ENCODE results near the gene DOCK7. TPM values are rescaled to one million over a fixed set of nuclear protein-coding genes. Genes with fewer than 3 reads are reported as not detected.

DOCK7 gene
- total and polyA plus RNA-seq, 2 of the 13 experiments (the other 11 are each of a cell fraction or from before 2014, with no cell fraction given) = 45.7 to 67.2 TPM

DNA sequence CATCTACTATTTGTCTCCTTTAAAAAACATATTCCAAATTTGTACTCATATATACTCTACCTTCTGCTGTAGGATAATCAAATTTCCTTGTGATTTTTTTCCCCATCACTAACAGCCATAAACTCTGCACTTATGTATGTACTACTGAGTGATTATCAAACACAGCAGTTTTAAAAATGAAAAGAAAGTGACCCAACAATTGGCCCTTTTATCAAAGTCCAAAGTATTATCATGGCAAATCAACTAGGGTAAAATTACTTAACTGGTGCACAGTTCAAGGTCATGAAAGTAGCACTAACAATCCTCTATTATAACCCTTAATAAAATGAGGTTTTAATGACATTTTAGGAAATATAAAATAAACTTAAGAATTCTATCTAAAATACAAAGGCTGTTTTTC, 79.3 kb downstream of the DOCK7 start (continued):
- TF ChIP-seq PAXIP1 (CRISPR knock-in tag; conservative IDR thresholded peaks at IDR 0.05) (peak; percentile 64), SIX4 (CRISPR knock-in tag; IDR thresholded peaks at IDR 0.05) (0 out of 2 replicates have a peak, but pooled peaks have one; percentile 14), EZH2 (conservative IDR thresholded peaks at IDR 0.05; ENCODE audit: low read depth, low read length) (no peak), NFRKB (IDR thresholded peaks at IDR 0.05) (no peak), PPARG (CRISPR knock-in tag; conservative IDR thresholded peaks at IDR 0.05) (peak; percentile 92), CENPT (CRISPR knock-in tag; IDR thresholded peaks at IDR 0.05; ENCODE audit: low read depth) (no peak), ZNF510 (CRISPR knock-in tag; IDR thresholded peaks at IDR 0.05; ENCODE audit: low read depth) (no peak), CEBPB (IDR thresholded peaks at IDR 0.05; ENCODE audit: borderline replicate concordance, low read depth, low read length) (peak; percentile 53; the same call in 1 of the 2 replicates), KAT2B (IDR thresholded peaks at IDR 0.05; ENCODE audit: borderline replicate concordance, low read depth, low read length) (no peak), ASH2L (IDR thresholded peaks at IDR 0.05; ENCODE audit: insufficient read length, low read depth, low read length) (peak; percentile 69), CEBPG (CRISPR knock-in tag; IDR thresholded peaks at IDR 0.05) (peak; percentile 63), TIGD3 (CRISPR knock-in tag; IDR thresholded peaks at IDR 0.05; ENCODE audit: borderline replicate concordance) (no peak), TSC22D2 (CRISPR knock-in tag; IDR thresholded peaks at IDR 0.05; ENCODE audit: borderline replicate concordance) (no peak), THAP11 (CRISPR knock-in tag; IDR thresholded peaks at IDR 0.05) (no peak), KDM1A (CRISPR knock-in tag; IDR thresholded peaks at IDR 0.05) (no peak), PHB2 (IDR thresholded peaks at IDR 0.05; ENCODE audit: partially characterized antibody) (no peak), ZNF253 (CRISPR knock-in tag; IDR thresholded peaks at IDR 0.05; ENCODE audit: borderline replicate concordance) (no peak), NCOR1 (IDR thresholded peaks at IDR 0.05; ENCODE audit: borderline replicate concordance, low read length) (peak; percentile 97), SAP130 (CRISPR knock-in tag; IDR thresholded peaks at IDR 0.05; ENCODE audit: low read depth) (no peak), SOX5 (CRISPR knock-in tag; IDR thresholded peaks at IDR 0.05; ENCODE audit: borderline replicate concordance) (peak; percentile 42; the same call in 1 of the 2 replicates), RORA (CRISPR knock-in tag; IDR thresholded peaks at IDR 0.05) (no peak), NCOA2 (CRISPR knock-in tag; IDR thresholded peaks at IDR 0.05) (peak; percentile 54; the same call in 1 of the 2 replicates), SOX6 (IDR thresholded peaks at IDR 0.05) (no peak), SOX6 (CRISPR knock-in tag; IDR thresholded peaks at IDR 0.05) (no peak), GATAD2A (CRISPR knock-in tag; IDR thresholded peaks at IDR 0.05) (peak; percentile 65), FOXA1 (IDR thresholded peaks at IDR 0.05) (no peak), FOXA1 (CRISPR knock-in tag; IDR thresholded peaks at IDR 0.05) (no peak), ZBTB8A (CRISPR knock-in tag; IDR thresholded peaks at IDR 0.05; ENCODE audit: borderline replicate concordance, low read depth) (no peak)
- TF ChIP-seq, protein P1, sequence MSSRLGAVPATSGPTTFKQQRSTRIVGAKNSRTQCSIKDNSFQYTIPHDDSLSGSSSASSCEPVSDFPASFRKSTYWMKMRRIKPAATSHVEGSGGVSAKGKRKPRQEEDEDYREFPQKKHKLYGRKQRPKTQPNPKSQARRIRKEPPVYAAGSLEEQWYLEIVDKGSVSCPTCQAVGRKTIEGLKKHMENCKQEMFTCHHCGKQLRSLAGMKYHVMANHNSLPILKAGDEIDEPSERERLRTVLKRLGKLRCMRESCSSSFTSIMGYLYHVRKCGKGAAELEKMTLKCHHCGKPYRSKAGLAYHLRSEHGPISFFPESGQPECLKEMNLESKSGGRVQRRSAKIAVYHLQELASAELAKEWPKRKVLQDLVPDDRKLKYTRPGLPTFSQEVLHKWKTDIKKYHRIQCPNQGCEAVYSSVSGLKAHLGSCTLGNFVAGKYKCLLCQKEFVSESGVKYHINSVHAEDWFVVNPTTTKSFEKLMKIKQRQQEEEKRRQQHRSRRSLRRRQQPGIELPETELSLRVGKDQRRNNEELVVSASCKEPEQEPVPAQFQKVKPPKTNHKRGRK (CRISPR knock-in tag; IDR thresholded peaks at IDR 0.05) = no peak

Measured in HepG2 (cell line).